HEK293 (cell line): Measurements from ENCODE around the gene GAGE10.

ENCODE experiments used
- ATF2 ChIP-seq: fragments of 450-650 bp; formaldehyde crosslinking; IDR thresholded peaks from 2 replicates; pipeline ENCODE4 v1.5.1; 2016; ENCODE audit warnings: missing biosample characterization, missing genetic modification characterization, low read depth
- GLI2 ChIP-seq: fragments of 450-650 bp; formaldehyde crosslinking; IDR thresholded peaks from 2 replicates; pipeline ENCODE4; 2017; ENCODE audit warnings: missing biosample characterization, missing genetic modification characterization, low read depth, borderline replicate concordance
- IKZF3 ChIP-seq: fragments of 450-650 bp; IDR thresholded peaks from 2 replicates; pipeline ENCODE4 v1.5.0; 2018; ENCODE audit warnings: missing biosample characterization, mild to moderate bottlenecking, missing genetic modification characterization, moderate library complexity
- SETDB1 ChIP-seq: IDR thresholded peaks from one replicate; pipeline ENCODE4 v1.6.1; 2017; ENCODE audit warnings: mild to moderate bottlenecking, low read length, moderate library complexity, mixed read lengths; ENCODE audit not compliant: insufficient read length
- ZBTB26 ChIP-seq: fragments of 450-650 bp; formaldehyde crosslinking; optimal IDR thresholded peaks from 2 replicates; pipeline ENCODE3; 2016; ENCODE audit warnings: missing biosample characterization, mild to moderate bottlenecking, missing genetic modification characterization
- ZFP3 ChIP-seq: fragments of 450-650 bp; formaldehyde crosslinking; IDR thresholded peaks from 2 replicates; pipeline ENCODE4 v1.5.1; 2016; ENCODE audit warnings: low read depth, missing biosample characterization, missing genetic modification characterization
- ZFP41 ChIP-seq: fragments of 450-650 bp; formaldehyde crosslinking; IDR thresholded peaks from 2 replicates; pipeline ENCODE4 v1.5.1; 2016; ENCODE audit warnings: missing biosample characterization, missing genetic modification characterization, borderline replicate concordance
- ZNF114 ChIP-seq: fragments of 450-650 bp; formaldehyde crosslinking; IDR thresholded peaks from 2 replicates; pipeline ENCODE4 v1.5.0; 2017; ENCODE audit warnings: missing biosample characterization, missing genetic modification characterization
- ZNF148 ChIP-seq: fragments of 450-650 bp; formaldehyde crosslinking; IDR thresholded peaks from 2 replicates; pipeline ENCODE4 v1.5.0; 2017; ENCODE audit warnings: missing biosample characterization, missing genetic modification characterization, borderline replicate concordance
- ZNF223 ChIP-seq: fragments of 450-650 bp; formaldehyde crosslinking; IDR thresholded peaks from 2 replicates; pipeline ENCODE4 v1.5.1; 2016; ENCODE audit warnings: missing biosample characterization, missing genetic modification characterization
- ZNF350 ChIP-seq: fragments of 450-650 bp; formaldehyde crosslinking; IDR thresholded peaks from 2 replicates; pipeline ENCODE4 v1.5.0; 2017; ENCODE audit warnings: missing biosample characterization, mild to moderate bottlenecking, missing genetic modification characterization
- ZNF394 ChIP-seq: fragments of 450-650 bp; formaldehyde crosslinking; IDR thresholded peaks from 2 replicates; pipeline ENCODE4 v1.5.1; 2016; ENCODE audit warnings: missing biosample characterization, missing genetic modification characterization, mild to moderate bottlenecking, moderate library complexity, borderline replicate concordance
- ZNF510 ChIP-seq: fragments of 450-650 bp; formaldehyde crosslinking; IDR thresholded peaks from 2 replicates; pipeline ENCODE4 v1.5.1; 2018; ENCODE audit warnings: mild to moderate bottlenecking, missing genetic modification characterization, missing biosample characterization; ENCODE audit not compliant: insufficient replicate concordance
- ZNF555 ChIP-seq: fragments of 450-650 bp; formaldehyde crosslinking; conservative IDR thresholded peaks from 2 replicates; pipeline ENCODE4 v1.5.1; 2017; ENCODE audit warnings: missing biosample characterization, mild to moderate bottlenecking, missing genetic modification characterization, inconsistent platforms
- ZNF792 ChIP-seq: fragments of 450-650 bp; formaldehyde crosslinking; IDR thresholded peaks from 2 replicates; pipeline ENCODE4 v1.5.1; 2016; ENCODE audit warnings: missing biosample characterization, missing genetic modification characterization
- ZSCAN16 ChIP-seq: fragments of 450-650 bp; formaldehyde crosslinking; IDR thresholded peaks from 2 replicates; pipeline ENCODE4 v1.5.1; 2016; ENCODE audit warnings: missing biosample characterization, missing genetic modification characterization
- TF ChIP-seq, protein P1 (sequence below): fragments of 450-650 bp; formaldehyde crosslinking; conservative IDR thresholded peaks from 2 replicates; pipeline ENCODE4 v1.5.1; 2016; ENCODE audit warnings: low read depth, missing biosample characterization, missing genetic modification characterization
- TF ChIP-seq, protein P2 (sequence below): fragments of 450-650 bp; formaldehyde crosslinking; IDR thresholded peaks from 2 replicates; pipeline ENCODE4 v1.5.1; 2016; ENCODE audit warnings: missing biosample characterization, missing genetic modification characterization
- TF ChIP-seq, protein P3 (sequence below): fragments of 450-650 bp; formaldehyde crosslinking; IDR thresholded peaks from 2 replicates; pipeline ENCODE4 v1.5.1; 2016; ENCODE audit warnings: missing biosample characterization, missing genetic modification characterization
- TF ChIP-seq, protein P4 (sequence below): fragments of 450-650 bp; formaldehyde crosslinking; IDR thresholded peaks from 2 replicates; pipeline ENCODE4 v1.5.1; 2016; ENCODE audit warnings: missing biosample characterization, missing genetic modification characterization

GAGE10 gene

GRCh38 chrX:49269010-49269766 is 34.3 kb upstream of the GAGE10 start (continued):
- TF ChIP-seq, protein P1, sequence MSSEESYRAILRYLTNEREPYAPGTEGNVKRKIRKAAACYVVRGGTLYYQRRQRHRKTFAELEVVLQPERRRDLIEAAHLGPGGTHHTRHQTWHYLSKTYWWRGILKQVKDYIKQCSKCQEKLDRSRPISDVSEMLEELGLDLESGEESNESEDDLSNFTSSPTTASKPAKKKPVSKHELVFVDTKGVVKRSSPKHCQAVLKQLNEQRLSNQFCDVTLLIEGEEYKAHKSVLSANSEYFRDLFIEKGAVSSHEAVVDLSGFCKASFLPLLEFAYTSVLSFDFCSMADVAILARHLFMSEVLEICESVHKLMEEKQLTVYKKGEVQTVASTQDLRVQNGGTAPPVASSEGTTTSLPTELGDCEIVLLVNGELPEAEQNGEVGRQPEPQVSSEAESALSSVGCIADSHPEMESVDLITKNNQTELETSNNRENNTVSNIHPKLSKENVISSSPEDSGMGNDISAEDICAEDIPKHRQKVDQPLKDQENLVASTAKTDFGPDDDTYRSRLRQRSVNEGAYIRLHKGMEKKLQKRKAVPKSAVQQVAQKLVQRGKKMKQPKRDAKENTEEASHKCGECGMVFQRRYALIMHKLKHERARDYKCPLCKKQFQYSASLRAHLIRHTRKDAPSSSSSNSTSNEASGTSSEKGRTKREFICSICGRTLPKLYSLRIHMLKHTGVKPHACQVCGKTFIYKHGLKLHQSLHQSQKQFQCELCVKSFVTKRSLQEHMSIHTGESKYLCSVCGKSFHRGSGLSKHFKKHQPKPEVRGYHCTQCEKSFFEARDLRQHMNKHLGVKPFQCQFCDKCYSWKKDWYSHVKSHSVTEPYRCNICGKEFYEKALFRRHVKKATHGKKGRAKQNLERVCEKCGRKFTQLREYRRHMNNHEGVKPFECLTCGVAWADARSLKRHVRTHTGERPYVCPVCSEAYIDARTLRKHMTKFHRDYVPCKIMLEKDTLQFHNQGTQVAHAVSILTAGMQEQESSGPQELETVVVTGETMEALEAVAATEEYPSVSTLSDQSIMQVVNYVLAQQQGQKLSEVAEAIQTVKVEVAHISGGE (tag by site-specific recombination), result no peak
- TF ChIP-seq ZNF350 (no peak), SETDB1 (no peak), ZNF148 (tag by site-specific recombination) (no peak), ZNF792 (no peak), IKZF3 (tag by site-specific recombination) (no peak), ZBTB26 (tag by site-specific recombination) (peak; percentile 58), ZNF394 (tag by site-specific recombination) (no peak), GLI2 (tag by site-specific recombination) (no peak), ZNF555 (no peak), ZNF223 (tag by site-specific recombination) (no peak), ZSCAN16 (tag by site-specific recombination) (no peak), ATF2 (tag by site-specific recombination) (peak; percentile 84), ZNF114 (tag by site-specific recombination) (no peak), ZFP41 (tag by site-specific recombination) (no peak), ZNF510 (no peak), ZFP3 (no peak)
- TF ChIP-seq, protein P2, sequence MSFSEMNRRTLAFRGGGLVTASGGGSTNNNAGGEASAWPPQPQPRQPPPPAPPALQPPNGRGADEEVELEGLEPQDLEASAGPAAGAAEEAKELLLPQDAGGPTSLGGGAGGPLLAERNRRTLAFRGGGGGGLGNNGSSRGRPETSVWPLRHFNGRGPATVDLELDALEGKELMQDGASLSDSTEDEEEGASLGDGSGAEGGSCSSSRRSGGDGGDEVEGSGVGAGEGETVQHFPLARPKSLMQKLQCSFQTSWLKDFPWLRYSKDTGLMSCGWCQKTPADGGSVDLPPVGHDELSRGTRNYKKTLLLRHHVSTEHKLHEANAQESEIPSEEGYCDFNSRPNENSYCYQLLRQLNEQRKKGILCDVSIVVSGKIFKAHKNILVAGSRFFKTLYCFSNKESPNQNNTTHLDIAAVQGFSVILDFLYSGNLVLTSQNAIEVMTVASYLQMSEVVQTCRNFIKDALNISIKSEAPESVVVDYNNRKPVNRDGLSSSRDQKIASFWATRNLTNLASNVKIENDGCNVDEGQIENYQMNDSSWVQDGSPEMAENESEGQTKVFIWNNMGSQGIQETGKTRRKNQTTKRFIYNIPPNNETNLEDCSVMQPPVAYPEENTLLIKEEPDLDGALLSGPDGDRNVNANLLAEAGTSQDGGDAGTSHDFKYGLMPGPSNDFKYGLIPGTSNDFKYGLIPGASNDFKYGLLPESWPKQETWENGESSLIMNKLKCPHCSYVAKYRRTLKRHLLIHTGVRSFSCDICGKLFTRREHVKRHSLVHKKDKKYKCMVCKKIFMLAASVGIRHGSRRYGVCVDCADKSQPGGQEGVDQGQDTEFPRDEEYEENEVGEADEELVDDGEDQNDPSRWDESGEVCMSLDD (tag by site-specific recombination), result no peak
- TF ChIP-seq, protein P3, sequence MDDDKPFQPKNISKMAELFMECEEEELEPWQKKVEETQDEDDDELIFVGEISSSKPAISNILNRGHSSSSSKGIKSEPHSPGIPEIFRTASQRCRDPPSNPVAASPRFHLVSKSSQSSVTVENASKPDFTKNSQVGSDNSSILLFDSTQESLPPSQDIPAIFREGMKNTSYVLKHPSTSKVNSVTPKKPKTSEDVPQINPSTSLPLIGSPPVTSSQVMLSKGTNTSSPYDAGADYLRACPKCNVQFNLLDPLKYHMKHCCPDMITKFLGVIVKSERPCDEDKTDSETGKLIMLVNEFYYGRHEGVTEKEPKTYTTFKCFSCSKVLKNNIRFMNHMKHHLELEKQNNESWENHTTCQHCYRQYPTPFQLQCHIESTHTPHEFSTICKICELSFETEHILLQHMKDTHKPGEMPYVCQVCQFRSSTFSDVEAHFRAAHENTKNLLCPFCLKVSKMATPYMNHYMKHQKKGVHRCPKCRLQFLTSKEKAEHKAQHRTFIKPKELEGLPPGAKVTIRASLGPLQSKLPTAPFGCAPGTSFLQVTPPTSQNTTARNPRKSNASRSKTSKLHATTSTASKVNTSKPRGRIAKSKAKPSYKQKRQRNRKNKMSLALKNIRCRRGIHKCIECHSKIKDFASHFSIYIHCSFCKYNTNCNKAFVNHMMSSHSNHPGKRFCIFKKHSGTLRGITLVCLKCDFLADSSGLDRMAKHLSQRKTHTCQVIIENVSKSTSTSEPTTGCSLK (tag by site-specific recombination), result no peak
- TF ChIP-seq, protein P4, sequence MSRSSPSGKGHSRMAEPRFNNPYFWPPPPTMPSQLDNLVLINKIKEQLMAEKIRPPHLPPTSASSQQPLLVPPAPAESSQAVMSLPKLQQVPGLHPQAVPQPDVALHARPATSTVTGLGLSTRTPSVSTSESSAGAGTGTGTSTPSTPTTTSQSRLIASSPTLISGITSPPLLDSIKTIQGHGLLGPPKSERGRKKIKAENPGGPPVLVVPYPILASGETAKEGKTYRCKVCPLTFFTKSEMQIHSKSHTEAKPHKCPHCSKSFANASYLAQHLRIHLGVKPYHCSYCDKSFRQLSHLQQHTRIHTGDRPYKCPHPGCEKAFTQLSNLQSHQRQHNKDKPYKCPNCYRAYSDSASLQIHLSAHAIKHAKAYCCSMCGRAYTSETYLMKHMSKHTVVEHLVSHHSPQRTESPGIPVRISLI (tag by site-specific recombination), result no peak
